Neural progenitor cell (in vitro differentiated cells): Measurements from ENCODE around the gene CFAP119. TPM values are rescaled to one million over a fixed set of nuclear protein-coding genes. Genes with fewer than 3 reads are reported as not detected.

ENCODE experiments used
- DNase-seq: peaks from one replicate; pipeline ENCODE4 v3.0.0-alpha.2; 2016; ENCODE audit warnings: low spot score
- H2AFZ ChIP-seq: fragments of 200-600 bp; sonication (generic); replicated peaks from 2 replicates; pipeline ENCODE4 v1.6.1; 2016; ENCODE audit warnings: antibody characterized with exemption
- H3F3A ChIP-seq: fragments of 200-600 bp; sonication (generic); 2 replicates; pipeline ENCODE4 v1.6.1; 2016; ENCODE audit warnings: antibody characterized with exemption, low read depth
- H3K27ac ChIP-seq: fragments of 200-600 bp; sonication (generic); 2 replicates; pipeline ENCODE4 v1.5.1; 2016; ENCODE audit warnings: mild to moderate bottlenecking
- H3K27me3 ChIP-seq: fragments of 200-600 bp; sonication (generic); 2 replicates; pipeline ENCODE4 v1.6.1; 2016; ENCODE audit warnings: mild to moderate bottlenecking, moderate library complexity
- H3K36me3 ChIP-seq: fragments of 200-600 bp; sonication (generic); 2 replicates; pipeline ENCODE4 v1.5.1; 2016
- H3K4me1 ChIP-seq: fragments of 200-600 bp; sonication (generic); 2 replicates; pipeline ENCODE4 v1.6.1; 2016; ENCODE audit warnings: mixed run types
- H3K4me2 ChIP-seq: fragments of 200-600 bp; sonication (generic); 2 replicates; pipeline ENCODE4 v1.6.1; 2016
- H3K4me3 ChIP-seq: fragments of 200-600 bp; sonication (generic); 2 replicates; pipeline ENCODE4 v1.5.1; 2016
- H3K79me2 ChIP-seq: fragments of 200-600 bp; sonication (generic); 2 replicates; pipeline ENCODE4 v1.6.1; 2016; ENCODE audit warnings: low read depth
- H3K9ac ChIP-seq: fragments of 200-600 bp; sonication (generic); 2 replicates; pipeline ENCODE4 v1.6.1; 2016
- H3K9me3 ChIP-seq: fragments of 200-600 bp; sonication (generic); 2 replicates; pipeline ENCODE4 v1.5.1; 2016; ENCODE audit warnings: low read depth
- H4K20me1 ChIP-seq: fragments of 200-600 bp; sonication (generic); 2 replicates; pipeline ENCODE4 v1.6.1; 2016; ENCODE audit warnings: low read depth
- H3K27ac Mint-ChIP-seq: 3 replicates; pipeline ENCODE4 v1.8.0; 2021; ENCODE audit warnings: mixed read lengths
- H3K27me3 Mint-ChIP-seq: 2 replicates; pipeline ENCODE4 v1.8.0; 2022; ENCODE audit warnings: low read depth, mild to moderate bottlenecking, inconsistent platforms, moderate library complexity, mixed read lengths; ENCODE audit not compliant: insufficient read depth
- H3K36me3 Mint-ChIP-seq: 3 replicates; pipeline ENCODE4 v1.8.0; 2021; ENCODE audit warnings: mixed read lengths
- H3K4me1 Mint-ChIP-seq: 3 replicates; pipeline ENCODE4 v1.8.0; 2021; ENCODE audit warnings: mixed read lengths
- H3K4me3 Mint-ChIP-seq: 3 replicates; pipeline ENCODE4 v1.8.0; 2021; ENCODE audit warnings: mild to moderate bottlenecking, moderate library complexity, mixed read lengths
- H3K9me3 Mint-ChIP-seq: 3 replicates; pipeline ENCODE4 v1.8.0; 2020; ENCODE audit warnings: mixed read lengths
- EZH2 ChIP-seq: fragments of 200-600 bp; sonication (generic); IDR thresholded peaks from 2 replicates; pipeline ENCODE4 v1.6.1; 2017; ENCODE audit warnings: antibody characterized with exemption, mild to moderate bottlenecking, moderate library complexity
- EZH2phosphoT487 ChIP-seq: fragments of 200-600 bp; sonication (generic); IDR thresholded peaks from 2 replicates; pipeline ENCODE4 v1.6.1; 2017; ENCODE audit warnings: antibody characterized with exemption
- total RNA-seq: library from RNA; depleted of rRNA; stranded (reverse); fragments of >200 nt; gene quantifications from 2 replicates; pipeline ENCODE4 v1.2.3, GENCODE V29; 2015; ENCODE audit warnings: low replicate concordance
- TF ChIP-seq, protein P1 (sequence below): fragments of 200-600 bp; sonication (generic); IDR thresholded peaks from 2 replicates; pipeline ENCODE4 v1.5.1; 2017; ENCODE audit warnings: antibody characterized with exemption, mild to moderate bottlenecking

The CFAP119 gene
- total RNA-seq, 1 donor from 2014 or later, result 0.56 TPM

DNA sequence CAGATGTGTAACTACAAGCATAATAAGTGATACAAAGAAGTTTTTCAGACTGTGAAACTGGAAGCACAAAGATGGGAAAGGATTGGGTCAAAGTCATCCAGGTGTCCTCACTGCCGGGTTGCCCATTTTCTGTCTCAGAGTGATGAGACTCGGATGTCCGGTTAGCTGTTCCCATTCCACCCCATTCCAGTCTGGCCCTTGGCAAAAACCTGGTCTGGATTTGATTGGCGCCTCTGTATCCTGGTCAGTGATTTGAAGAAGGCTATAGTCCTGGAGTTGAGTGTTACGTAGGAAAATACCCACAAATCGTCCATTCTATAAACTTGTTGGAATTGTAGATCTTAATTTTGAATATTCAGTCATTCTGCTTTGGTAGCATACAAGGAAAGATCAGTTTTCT is 33.5 kb downstream of the CFAP119 start:
- Mint-ChIP-seq H3K27ac (no peak overlapping the region), H3K4me1 (no peaks in the 10 kb centered on the region), H3K9me3 (no peaks in the 10 kb centered on the region), H3K27me3 (peaks cover 2% of the 10 kb centered on the region), H3K4me3 (no peak overlapping the region), H3K36me3 (peaks cover 33% of the 10 kb centered on the region)
- H3K27ac ChIP-seq, result no peak overlapping the region
- no peaks in the 10 kb centered on the region for H3K4me1 ChIP-seq
- peaks cover 27% of the 10 kb centered on the region for H3K79me2 ChIP-seq
- H3K27me3 ChIP-seq, result no peaks in the 10 kb centered on the region
- no peaks in the 10 kb centered on the region for H3F3A ChIP-seq
- peaks cover 13% of the 10 kb centered on the region for H3K36me3 ChIP-seq
- H3K9me3 ChIP-seq, result no peaks in the 10 kb centered on the region
- H4K20me1 ChIP-seq, result peaks cover 30% of the 10 kb centered on the region
- no peak overlapping the region for H2AFZ ChIP-seq
- H3K4me3 ChIP-seq, result no peak overlapping the region
- DNase-seq, result no peak
- TF ChIP-seq, protein P1, sequence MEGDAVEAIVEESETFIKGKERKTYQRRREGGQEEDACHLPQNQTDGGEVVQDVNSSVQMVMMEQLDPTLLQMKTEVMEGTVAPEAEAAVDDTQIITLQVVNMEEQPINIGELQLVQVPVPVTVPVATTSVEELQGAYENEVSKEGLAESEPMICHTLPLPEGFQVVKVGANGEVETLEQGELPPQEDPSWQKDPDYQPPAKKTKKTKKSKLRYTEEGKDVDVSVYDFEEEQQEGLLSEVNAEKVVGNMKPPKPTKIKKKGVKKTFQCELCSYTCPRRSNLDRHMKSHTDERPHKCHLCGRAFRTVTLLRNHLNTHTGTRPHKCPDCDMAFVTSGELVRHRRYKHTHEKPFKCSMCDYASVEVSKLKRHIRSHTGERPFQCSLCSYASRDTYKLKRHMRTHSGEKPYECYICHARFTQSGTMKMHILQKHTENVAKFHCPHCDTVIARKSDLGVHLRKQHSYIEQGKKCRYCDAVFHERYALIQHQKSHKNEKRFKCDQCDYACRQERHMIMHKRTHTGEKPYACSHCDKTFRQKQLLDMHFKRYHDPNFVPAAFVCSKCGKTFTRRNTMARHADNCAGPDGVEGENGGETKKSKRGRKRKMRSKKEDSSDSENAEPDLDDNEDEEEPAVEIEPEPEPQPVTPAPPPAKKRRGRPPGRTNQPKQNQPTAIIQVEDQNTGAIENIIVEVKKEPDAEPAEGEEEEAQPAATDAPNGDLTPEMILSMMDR, result no peak
- TF ChIP-seq EZH2phosphoT487 (no peak), EZH2 (no peak)
- H3K4me2 ChIP-seq, result no peak overlapping the region
- H3K9ac ChIP-seq, result no peak overlapping the region

- DNase-seq, result no peak
- Histone ChIP-seq H3K79me2 (peaks cover 27% of the 10 kb centered on the region), H3K27ac (no peak overlapping the region), H3K9ac (no peak overlapping the region), H4K20me1 (peaks cover 39% of the 10 kb centered on the region), H3K4me2 (no peak overlapping the region), H3K27me3 (no peaks in the 10 kb centered on the region), H3K9me3 (no peaks in the 10 kb centered on the region), H2AFZ (no peak overlapping the region), H3K4me3 (no peak overlapping the region), H3F3A (no peaks in the 10 kb centered on the region), H3K36me3 (peaks cover 7% of the 10 kb centered on the region), H3K4me1 (no peaks in the 10 kb centered on the region)
- no peak overlapping the region for H3K4me3 Mint-ChIP-seq
- H3K9me3 Mint-ChIP-seq, result no peaks in the 10 kb centered on the region
- H3K36me3 Mint-ChIP-seq, result peaks cover 42% of the 10 kb centered on the region
- no peaks in the 10 kb centered on the region for H3K27me3 Mint-ChIP-seq
- H3K27ac Mint-ChIP-seq, result no peak overlapping the region
- TF ChIP-seq, protein P1, result no peak
- TF ChIP-seq EZH2phosphoT487 (no peak), EZH2 (no peak)
- no peaks in the 10 kb centered on the region for H3K4me1 Mint-ChIP-seq
Observed at GRCh38 chr16:30725418-30725792, 36.5 kb downstream of the CFAP119 start.

DNA sequence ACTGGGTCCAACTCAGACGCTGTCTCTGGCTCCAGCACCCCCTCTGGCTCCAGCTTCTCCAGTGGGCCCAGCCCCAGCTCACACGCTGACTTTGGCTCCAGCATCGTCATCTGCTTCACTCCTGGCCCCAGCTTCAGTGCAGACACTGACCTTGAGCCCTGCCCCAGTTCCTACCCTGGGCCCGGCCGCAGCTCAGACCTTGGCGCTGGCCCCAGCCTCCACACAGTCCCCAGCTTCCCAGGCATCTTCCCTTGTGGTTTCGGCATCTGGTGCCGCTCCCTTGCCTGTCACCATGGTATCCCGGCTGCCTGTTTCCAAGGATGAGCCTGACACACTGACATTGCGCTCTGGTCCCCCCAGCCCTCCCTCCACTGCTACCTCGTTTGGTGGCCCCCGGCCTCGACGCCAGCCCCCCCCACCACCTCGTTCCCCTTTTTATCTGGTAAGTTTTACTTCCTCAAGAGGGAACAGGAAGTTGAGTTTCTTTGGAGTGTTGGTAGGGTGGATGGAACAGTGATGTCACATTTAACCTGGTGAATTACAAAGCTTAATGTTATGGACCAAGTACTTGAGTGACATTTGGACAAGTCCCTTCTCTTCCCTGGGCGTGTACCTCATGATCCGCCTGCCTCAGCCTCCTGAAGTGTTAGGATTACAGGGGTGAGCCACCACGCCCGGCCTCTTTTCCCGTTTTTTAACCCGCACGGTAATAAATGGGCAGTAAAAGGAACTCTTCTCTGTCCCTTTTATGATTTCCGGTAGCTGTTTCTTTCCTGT is 37.0 kb downstream of the CFAP119 start:
- no peaks in the 10 kb centered on the region for H3K27me3 Mint-ChIP-seq
- H3K4me3 Mint-ChIP-seq, result no peak overlapping the region
- H3K4me1 Mint-ChIP-seq, result no peaks in the 10 kb centered on the region
- no peak overlapping the region for H3K27ac Mint-ChIP-seq
- peaks cover 28% of the 10 kb centered on the region for H3K79me2 ChIP-seq
- peaks cover 44% of the 10 kb centered on the region for H3K36me3 Mint-ChIP-seq
- TF ChIP-seq EZH2phosphoT487 (no peak), EZH2 (no peak)
- TF ChIP-seq, protein P1, result no peak
- no peak for DNase-seq
- H3K9ac ChIP-seq, result no peak overlapping the region
- H3K4me3 ChIP-seq, result no peak overlapping the region
- H2AFZ ChIP-seq, result no peak overlapping the region
- H3K4me2 ChIP-seq, result no peak overlapping the region
- no peak overlapping the region for H3K27ac ChIP-seq
- H4K20me1 ChIP-seq, result peaks cover 44% of the 10 kb centered on the region
- H3K9me3 Mint-ChIP-seq, result no peaks in the 10 kb centered on the region
- H3K9me3 ChIP-seq, result no peaks in the 10 kb centered on the region
- H3K27me3 ChIP-seq, result no peaks in the 10 kb centered on the region
- H3K36me3 ChIP-seq, result peaks cover 7% of the 10 kb centered on the region
- no peaks in the 10 kb centered on the region for H3F3A ChIP-seq
- H3K4me1 ChIP-seq, result no peaks in the 10 kb centered on the region
